Gastroesophageal sphincter (tissue), 4 donors: Measurements from ENCODE around the gene NPY1R. TPM values are rescaled to one million over a fixed set of nuclear protein-coding genes. Genes with fewer than 3 reads are reported as not detected.

ENCODE experiments used
- ATAC-seq: fragments of 150-250 bp; one replicate; pipeline ENCODE4 v1.9.1; 2016; ENCODE audit warnings: mild to moderate bottlenecking, moderate library complexity
- H3K27ac ChIP-seq, 4 donors: fragments of 200-600 bp; sonication (generic) in 3 of 4; 1 replicate in 3 of 4; 2 replicates in 1 of 4; pipeline ENCODE4 v1.5.1; 2016 to 2019
- H3K27me3 ChIP-seq: fragments of 200-600 bp; sonication (generic); one replicate; pipeline ENCODE4 v1.5.1; 2019
- H3K36me3 ChIP-seq, 2 donors: fragments of 200-600 bp; sonication (generic); one replicate each; pipeline ENCODE4 v1.5.1; 2019; ENCODE audit warnings: control low read depth in 1 of 2
- H3K4me1 ChIP-seq, 3 donors: fragments of 200-600 bp; sonication (generic); 1 replicate in 2 of 3; 2 replicates in 1 of 3; pipeline ENCODE4 v1.5.1; 2016 to 2019; ENCODE audit warnings: control low read depth in 2 of 3
- H3K4me3 ChIP-seq, 2 donors: fragments of 200-600 bp; sonication (generic); one replicate each; pipeline ENCODE4 v1.5.1; 2019; ENCODE audit warnings: mild to moderate bottlenecking in 1 of 2, moderate library complexity in 1 of 2
- H3K9me3 ChIP-seq, 3 donors: fragments of 200-600 bp; sonication (generic); one replicate each; pipeline ENCODE4 v1.5.1; 2017 to 2019; ENCODE audit warnings: control low read depth in 2 of 3
- CTCF ChIP-seq, 4 experiments: fragments of 200-600 bp in 2 of 4; fragments of 450-650 bp in 2 of 4; sonication (generic) in 1 of 4; IDR thresholded peaks; one replicate each; pipeline ENCODE4 v1.5.1; 2017 to 2019; ENCODE audit warnings: antibody characterized with exemption in 4 of 4, mild to moderate bottlenecking in 2 of 4, moderate library complexity in 2 of 4
- EP300 ChIP-seq: sonication (generic); formaldehyde crosslinking; IDR thresholded peaks from one replicate; pipeline ENCODE4 v1.6.1; 2017; ENCODE audit warnings: antibody characterized with exemption, mild to moderate bottlenecking
- POLR2A ChIP-seq, 2 donors: fragments of 450-650 bp; IDR thresholded peaks; one replicate each; pipeline ENCODE4 v1.6.1; 2017; ENCODE audit warnings: antibody characterized with exemption in 2 of 2, mild to moderate bottlenecking in 2 of 2, moderate library complexity in 1 of 2
- POLR2AphosphoS5 ChIP-seq: sonication (generic); formaldehyde crosslinking; IDR thresholded peaks from one replicate; pipeline ENCODE4 v1.6.1; 2017; ENCODE audit warnings: antibody characterized with exemption
- WGBS, 2 donors: methylation state at CpG; one replicate each; pipeline ENCODE4 v1.1.5; 2018; ENCODE audit warnings: low coverage in 1 of 2; 5-methylcytosine and 5-hydroxymethylcytosine counted together
- total RNA-seq, 4 donors: library from RNA; depleted of rRNA; stranded (reverse); fragments of >200 nt; gene quantifications; one replicate each; pipeline ENCODE4 v1.1.0, GENCODE V29; 2016

The NPY1R gene
- total RNA-seq, 4 donors from 2014 or later: 1.1 to 5.4 (median 4.1) TPM

GRCh38 chr4:163284304-163284703 lies 48.1 kb downstream of the NPY1R start:
- 86 to 88% methylated on average over 5 of the region's 5 CpGs for WGBS, 2 donors
- H3K36me3 ChIP-seq: no peaks in the 10 kb centered on the region
- ATAC-seq: no peak
- TF ChIP-seq CTCF (IDR thresholded peaks at IDR 0.05): no peak
- TF ChIP-seq POLR2A (IDR thresholded peaks at IDR 0.05): no peak
- no peak for TF ChIP-seq POLR2AphosphoS5
- TF ChIP-seq EP300: no peak
- H3K9me3 ChIP-seq: no peaks in the 10 kb centered on the region
- H3K27me3 ChIP-seq: no peaks in the 10 kb centered on the region
- no peak overlapping the region for H3K27ac ChIP-seq
- H3K4me3 ChIP-seq: no peak overlapping the region
- H3K4me1 ChIP-seq: no peaks in the 10 kb centered on the region

GRCh38 chr4:163280703-163281519 lies 51.5 kb downstream of the NPY1R start:
- no peaks in the 10 kb centered on the region for H3K36me3 ChIP-seq
- 50 to 56% methylated on average over 2 to 3 of the region's 3 CpGs for WGBS, 2 donors
- TF ChIP-seq POLR2A (IDR thresholded peaks at IDR 0.05): no peak
- ATAC-seq: no peak
- no peak overlapping the region for H3K27ac ChIP-seq
- H3K27me3 ChIP-seq: no peaks in the 10 kb centered on the region
- no peak overlapping the region for H3K4me3 ChIP-seq
- no peaks in the 10 kb centered on the region for H3K9me3 ChIP-seq
- no peaks in the 10 kb centered on the region for H3K4me1 ChIP-seq

- H3K27me3 ChIP-seq: no peaks in the 10 kb centered on the region
Measured at GRCh38 chr4:163279713-163280112, 52.7 kb downstream of the NPY1R start.

GRCh38 chr4:163274861-163275260 lies 57.5 kb downstream of the NPY1R start:
- TF ChIP-seq POLR2AphosphoS5 (no peak), EP300 (no peak), POLR2A (IDR thresholded peaks at IDR 0.05) (no peak), CTCF (IDR thresholded peaks at IDR 0.05) (no peak)
- no peak for ATAC-seq
- whole genome bisulfite sequencing, 2 donors: 86 to 96% methylated on average over 3 of the region's 3 CpGs
- Histone ChIP-seq H3K9me3 (no peaks in the 10 kb centered on the region), H3K27ac (no peak overlapping the region), H3K27me3 (no peaks in the 10 kb centered on the region), H3K4me1 (no peaks in the 10 kb centered on the region), H3K36me3 (no peaks in the 10 kb centered on the region), H3K4me3 (no peak overlapping the region)

More at GRCh38 chr4:163279713-163280112, 52.7 kb downstream of the NPY1R start:
- no peaks in the 10 kb centered on the region for H3K4me1 ChIP-seq
- no peak for ATAC-seq
- TF ChIP-seq CTCF (IDR thresholded peaks at IDR 0.05) (no peak), POLR2A (IDR thresholded peaks at IDR 0.05) (no peak), EP300 (no peak), POLR2AphosphoS5 (no peak)
- WGBS, 2 donors: 79% methylated on average over 5 of the region's 5 CpGs
- no peaks in the 10 kb centered on the region for H3K36me3 ChIP-seq
- H3K9me3 ChIP-seq: no peaks in the 10 kb centered on the region
- no peak overlapping the region for H3K4me3 ChIP-seq
- H3K27ac ChIP-seq: no peak overlapping the region

Other genes with a start within 250 kb of the NPY1R start
- gene NAF1, start 165.7 kb downstream of the NPY1R start, total RNA-seq: 10 to 100 TPM; 14.6 to 27.6 (median 21.4) TPM
- gene NPY5R, start 11.3 kb upstream of the NPY1R start, total RNA-seq: under 1 TPM in 2 of 4 donors, not detected in 2; 0.12 to 0.16 TPM
- gene TKTL2, start 141.2 kb upstream of the NPY1R start, total RNA-seq: not detected
- gene TMA16, start 162.1 kb upstream of the NPY1R start, total RNA-seq: 10 to 100 TPM; 11.8 to 21.1 (median 18.7) TPM